Trophoblast cell (in vitro differentiated cells and primary cell): ENCODE results near the gene CEACAM5.

Source experiments
- DNase-seq, 2 donors: peaks; one replicate each; pipeline ENCODE4 v3.0.0-alpha.2; 2016
- H2AFZ ChIP-seq: 2 replicates; pipeline ENCODE4 v1.6.1; 2013; ENCODE audit warnings: low read length, moderate library complexity, mild to moderate bottlenecking; ENCODE audit not compliant: insufficient read depth, poor library complexity
- H2AK5ac ChIP-seq: 2 replicates; pipeline ENCODE4 v1.6.1; 2013; ENCODE audit warnings: mild to moderate bottlenecking, low read length
- H2BK120ac ChIP-seq: 2 replicates; pipeline ENCODE4 v1.6.1; 2013; ENCODE audit warnings: low read length, mild to moderate bottlenecking, moderate library complexity; ENCODE audit not compliant: insufficient read depth, poor library complexity
- H2BK12ac ChIP-seq: 2 replicates; pipeline ENCODE4 v1.6.1; 2013; ENCODE audit warnings: mild to moderate bottlenecking, low read length, moderate library complexity
- H2BK5ac ChIP-seq: 2 replicates; pipeline ENCODE4 v1.6.1; 2013; ENCODE audit warnings: low read length, low read depth, moderate library complexity, mild to moderate bottlenecking; ENCODE audit not compliant: poor library complexity
- H3K14ac ChIP-seq: 2 replicates; pipeline ENCODE4 v1.6.1; 2013; ENCODE audit warnings: mild to moderate bottlenecking, low read length
- H3K18ac ChIP-seq: 2 replicates; pipeline ENCODE4 v1.6.1; 2013; ENCODE audit warnings: mild to moderate bottlenecking, low read length
- H3K23ac ChIP-seq: 2 replicates; pipeline ENCODE4 v1.6.1; 2013; ENCODE audit warnings: low read length
- H3K27ac ChIP-seq: 2 replicates; pipeline ENCODE4 v1.5.1; 2013; ENCODE audit warnings: low read depth, mild to moderate bottlenecking, inconsistent platforms, low read length, moderate library complexity
- H3K27me3 ChIP-seq: 2 replicates; pipeline ENCODE4 v1.6.1; 2013; ENCODE audit warnings: inconsistent platforms, mild to moderate bottlenecking, low read length, moderate library complexity; ENCODE audit not compliant: insufficient read depth
- H3K36me3 ChIP-seq, 2 experiments: 1 replicate in 1 of 2; 2 replicates in 1 of 2; pipeline ENCODE4 v1.6.1; 2013; ENCODE audit warnings: low read length in 2 of 2, mild to moderate bottlenecking in 2 of 2, moderate library complexity in 1 of 2; ENCODE audit not compliant: insufficient read depth in 2 of 2, control insufficient read depth in 1 of 2
- H3K4ac ChIP-seq: 2 replicates; pipeline ENCODE4 v1.6.1; 2013; ENCODE audit warnings: low read depth, mild to moderate bottlenecking, low read length, moderate library complexity
- H3K4me1 ChIP-seq, 2 experiments: 1 replicate in 1 of 2; 2 replicates in 1 of 2; pipeline ENCODE4 v1.6.1; 2013; ENCODE audit warnings: low read length in 2 of 2, mild to moderate bottlenecking in 2 of 2, moderate library complexity in 1 of 2; ENCODE audit not compliant: insufficient read depth in 2 of 2, control insufficient read depth in 1 of 2
- H3K4me2 ChIP-seq: 2 replicates; pipeline ENCODE4 v1.6.1; 2013; ENCODE audit warnings: inconsistent platforms, mild to moderate bottlenecking, low read length, moderate library complexity
- H3K4me3 ChIP-seq: 2 replicates; pipeline ENCODE4 v1.5.1; 2013; ENCODE audit warnings: mild to moderate bottlenecking, low read depth, low read length, inconsistent platforms
- H3K79me1 ChIP-seq: one replicate; pipeline ENCODE4 v1.6.1; 2013; ENCODE audit warnings: low read length
- H3K79me2 ChIP-seq: 2 replicates; pipeline ENCODE4 v1.6.1; 2013; ENCODE audit warnings: low read length, mild to moderate bottlenecking; ENCODE audit not compliant: control insufficient read depth, insufficient read depth, poor library complexity
- H3K9ac ChIP-seq: 2 replicates; pipeline ENCODE4 v1.6.1; 2013; ENCODE audit warnings: mild to moderate bottlenecking, low read length
- H3K9me3 ChIP-seq: 2 replicates; pipeline ENCODE4 v1.6.1; 2013; ENCODE audit warnings: low read depth, mild to moderate bottlenecking, control low read depth, inconsistent platforms, low read length; ENCODE audit not compliant: insufficient read depth
- H4K12ac ChIP-seq: 2 replicates; pipeline ENCODE4 v1.6.1; 2013; ENCODE audit warnings: low read depth, mild to moderate bottlenecking, low read length, moderate library complexity
- H4K8ac ChIP-seq: 2 replicates; pipeline ENCODE4 v1.6.1; 2013; ENCODE audit warnings: low read depth, mild to moderate bottlenecking, low read length, moderate library complexity
- H4K91ac ChIP-seq: one replicate; pipeline ENCODE4 v1.6.1; 2013; ENCODE audit warnings: low read depth, mild to moderate bottlenecking, low read length, moderate library complexity
- WGBS: extraction: QIAGEN DNeasy Blood & Tissue Kit; methylation state at CpG from one replicate; pipeline ENCODE4 v1.1.7; 2013; ENCODE audit warnings: missing lambda C conversion rate; ENCODE audit not compliant: insufficient read length, insufficient coverage; ENCODE audit errors: extremely low coverage; 5-methylcytosine and 5-hydroxymethylcytosine counted together

Gene CEACAM5

GRCh38 chr19:41741244-41741554 is 32.8 kb downstream of the CEACAM5 start:
- DNase-seq = no peak
- WGBS = no CpG with 5 or more reads among the region's 2 CpGs
- H3K4me3 ChIP-seq = no peak overlapping the region

GRCh38 chr19:41744850-41745249 is 36.4 kb downstream of the CEACAM5 start:
- no peak overlapping the region for H4K8ac ChIP-seq
- no peak overlapping the region for H3K9ac ChIP-seq
- no CpG with 5 or more reads among the region's 4 CpGs for WGBS

More at GRCh38 chr19:41741244-41741554, 32.8 kb downstream of the CEACAM5 start:
- Histone ChIP-seq H3K36me3 (no peaks in the 10 kb centered on the region), H4K12ac (no peak overlapping the region), H3K79me2 (no peaks in the 10 kb centered on the region), H3K27me3 (no peaks in the 10 kb centered on the region), H3K14ac (no peak overlapping the region), H3K18ac (no peak overlapping the region), H2BK12ac (no peak overlapping the region), H2AFZ (no peak overlapping the region), H3K4me1 (no peaks in the 10 kb centered on the region), H3K79me1 (no peaks in the 10 kb centered on the region), H3K4ac (no peak overlapping the region), H2AK5ac (no peak overlapping the region), H3K9me3 (peaks cover 2% of the 10 kb centered on the region), H3K9ac (no peak overlapping the region), H4K8ac (no peak overlapping the region), H3K27ac (no peak overlapping the region), H4K91ac (no peak overlapping the region), H3K4me2 (no peak overlapping the region), H2BK120ac (no peak overlapping the region), H2BK5ac (no peak overlapping the region), H3K23ac (no peak overlapping the region)

GRCh38 chr19:41745756-41746155 is 37.3 kb downstream of the CEACAM5 start:
- H3K18ac ChIP-seq = no peak overlapping the region
- DNase-seq = no peak
- H4K91ac ChIP-seq = no peak overlapping the region
- H3K36me3 ChIP-seq = no peaks in the 10 kb centered on the region
- H3K4me3 ChIP-seq = no peak overlapping the region
- no peak overlapping the region for H2BK12ac ChIP-seq
- no peaks in the 10 kb centered on the region for H3K79me1 ChIP-seq
- H3K79me2 ChIP-seq = no peaks in the 10 kb centered on the region
- no CpG with 5 or more reads among the region's 5 CpGs for WGBS
- H2BK5ac ChIP-seq = no peak overlapping the region
- H3K27me3 ChIP-seq = no peaks in the 10 kb centered on the region
- no peak overlapping the region for H3K14ac ChIP-seq
- H3K4me2 ChIP-seq = no peak overlapping the region
- H3K9ac ChIP-seq = no peak overlapping the region
- no peak overlapping the region for H4K8ac ChIP-seq
- no peak overlapping the region for H3K23ac ChIP-seq
- H2AK5ac ChIP-seq = no peak overlapping the region
- no peak overlapping the region for H3K27ac ChIP-seq
- H3K4ac ChIP-seq = no peak overlapping the region
- H4K12ac ChIP-seq = no peak overlapping the region
- no peaks in the 10 kb centered on the region for H3K4me1 ChIP-seq
- H2AFZ ChIP-seq = no peak overlapping the region
- H2BK120ac ChIP-seq = no peak overlapping the region
- H3K9me3 ChIP-seq = peaks cover 2% of the 10 kb centered on the region

More at GRCh38 chr19:41744850-41745249, 36.4 kb downstream of the CEACAM5 start:
- H2BK12ac ChIP-seq = no peak overlapping the region
- H2BK120ac ChIP-seq = no peak overlapping the region
- no peak overlapping the region for H3K4me3 ChIP-seq
- H2AK5ac ChIP-seq = no peak overlapping the region
- peaks cover 2% of the 10 kb centered on the region for H3K9me3 ChIP-seq
- H3K4me1 ChIP-seq = no peaks in the 10 kb centered on the region
- H3K23ac ChIP-seq = no peak overlapping the region
- no peaks in the 10 kb centered on the region for H3K36me3 ChIP-seq
- no peaks in the 10 kb centered on the region for H3K79me1 ChIP-seq
- no peak overlapping the region for H4K12ac ChIP-seq
- no peak for DNase-seq
- no peak overlapping the region for H4K91ac ChIP-seq
- H2AFZ ChIP-seq = no peak overlapping the region
- no peak overlapping the region for H3K27ac ChIP-seq
- no peaks in the 10 kb centered on the region for H3K79me2 ChIP-seq
- no peak overlapping the region for H3K4me2 ChIP-seq
- H3K14ac ChIP-seq = no peak overlapping the region
- no peaks in the 10 kb centered on the region for H3K27me3 ChIP-seq
- no peak overlapping the region for H3K18ac ChIP-seq
- no peak overlapping the region for H2BK5ac ChIP-seq
- H3K4ac ChIP-seq = no peak overlapping the region

- Histone ChIP-seq H2BK12ac (no peak overlapping the region), H4K91ac (no peak overlapping the region), H3K27ac (no peak overlapping the region), H3K4ac (no peak overlapping the region), H3K9ac (no peak overlapping the region), H3K36me3 (no peaks in the 10 kb centered on the region), H3K4me3 (no peak overlapping the region), H3K4me2 (no peak overlapping the region), H2AK5ac (no peak overlapping the region), H2BK5ac (no peak overlapping the region), H2BK120ac (no peak overlapping the region), H4K12ac (no peak overlapping the region), H3K79me1 (no peaks in the 10 kb centered on the region), H3K79me2 (no peaks in the 10 kb centered on the region), H3K4me1 (peaks cover 0 to 1% of the 10 kb centered on the region in 2 experiments), H3K9me3 (peaks cover 2% of the 10 kb centered on the region), H3K14ac (no peak overlapping the region), H3K23ac (no peak overlapping the region), H4K8ac (no peak overlapping the region), H3K18ac (no peak overlapping the region), H3K27me3 (no peaks in the 10 kb centered on the region), H2AFZ (no peak overlapping the region)
- WGBS = no CpG with 5 or more reads among the region's 11 CpGs
- DNase-seq = peak; percentile 54 to 76
Observed at GRCh38 chr19:41746593-41747227, 38.3 kb downstream of the CEACAM5 start.
